PC-9 (cell line): ENCODE results near the gene INSYN1. TPM values are rescaled to one million over a fixed set of nuclear protein-coding genes. Genes with fewer than 3 reads are reported as not detected.

ENCODE experiments used
- BruUV-seq: library from RNA; stranded (reverse); fragments of 400-500 nt; replicated peaks from 2 replicates; lab custom pipeline; 2021; lab: Mats Ljungman, UMichigan
- CTCF ChIA-PET: fragments of 300-600 bp; sonication (Branson Sonifier 250); formaldehyde crosslinking; loops from one replicate; lab custom pipeline; 2022; ENCODE audit warnings: antibody characterized with exemption; lab: Charles Lee
- POLR2A ChIA-PET: fragments of 300-600 bp; sonication (Branson Sonifier 250); formaldehyde crosslinking; loops from one replicate; lab custom pipeline; 2022; ENCODE audit warnings: antibody characterized with exemption; ENCODE audit not compliant: unreplicated experiment; lab: Charles Lee
- DNase-seq, 2 experiments: peaks; one replicate each; pipeline versions ENCODE4 v3.0.0 to v3.0.0-alpha.2; 2015 to 2022; ENCODE audit warnings: mixed read lengths in 1 of 2
- H2AFZ ChIP-seq: fragments of 200-600 bp; sonication (generic); 2 replicates; pipeline ENCODE4 v1.8.1; 2017; ENCODE audit warnings: antibody characterized with exemption
- H3F3A ChIP-seq: fragments of 200-600 bp; sonication (generic); 2 replicates; pipeline ENCODE4 v1.8.1; 2017; ENCODE audit warnings: antibody characterized with exemption, mild to moderate bottlenecking, low read depth; ENCODE audit not compliant: insufficient read depth
- H3K27ac ChIP-seq: fragments of 200-600 bp; sonication (generic); 2 replicates; pipeline ENCODE4 v1.6.1; 2016; ENCODE audit warnings: mixed run types
- H3K27me3 ChIP-seq: fragments of 200-600 bp; sonication (generic); 2 replicates; pipeline ENCODE4 v1.6.1; 2016; ENCODE audit warnings: low read depth, mixed run types; ENCODE audit not compliant: insufficient read depth
- H3K36me3 ChIP-seq: fragments of 200-600 bp; sonication (generic); 2 replicates; pipeline ENCODE4 v1.6.1; 2016; ENCODE audit warnings: low read depth, mixed run types
- H3K4me1 ChIP-seq: fragments of 200-600 bp; sonication (generic); replicated peaks from 2 replicates; pipeline ENCODE4 v1.6.1; 2016; ENCODE audit warnings: mixed run types; ENCODE audit not compliant: insufficient read depth
- H3K4me2 ChIP-seq: fragments of 200-600 bp; sonication (generic); 2 replicates; pipeline ENCODE4 v1.6.1; 2017; ENCODE audit warnings: mixed run types
- H3K4me3 ChIP-seq: fragments of 200-600 bp; sonication (generic); 2 replicates; pipeline ENCODE4 v1.6.1; 2016; ENCODE audit warnings: mixed run types
- H3K79me2 ChIP-seq: fragments of 200-600 bp; sonication (generic); 2 replicates; pipeline ENCODE4 v1.6.1; 2017; ENCODE audit warnings: low read depth, mixed run types
- H3K9me2 ChIP-seq: fragments of 200-600 bp; sonication (generic); 2 replicates; pipeline ENCODE4 v1.8.1; 2017; ENCODE audit warnings: mild to moderate bottlenecking; ENCODE audit not compliant: insufficient read depth
- H3K9me3 ChIP-seq: fragments of 200-600 bp; sonication (generic); 2 replicates; pipeline ENCODE4 v1.8.1; 2016; ENCODE audit warnings: low read depth; ENCODE audit not compliant: insufficient read depth
- H4K20me1 ChIP-seq: fragments of 200-600 bp; sonication (generic); 2 replicates; pipeline ENCODE4 v1.8.1; 2017; ENCODE audit not compliant: insufficient read depth
- CTCF ChIP-seq: fragments of 200-600 bp; sonication (generic); conservative IDR thresholded peaks from 2 replicates; pipeline ENCODE4 v1.6.1; 2017; ENCODE audit warnings: mixed run types, antibody characterized with exemption, mild to moderate bottlenecking, moderate library complexity
- EZH2 ChIP-seq: fragments of 200-600 bp; sonication (generic); IDR thresholded peaks from 2 replicates; pipeline ENCODE4 v1.8.0; 2017; ENCODE audit warnings: antibody characterized with exemption, low read depth
- intact Hi-C: fragments of 100-400 bp; cut with micrococcal nuclease; formaldehyde crosslinking; loops from one replicate; pipeline ENCODE4 v1.10.0; 2022; ENCODE audit not compliant: unreplicated experiment
- total RNA-seq: library from RNA; stranded (reverse); gene quantifications from 2 replicates; pipeline ENCODE4 v1.2.3, GENCODE V29; 2021

Gene INSYN1
- total RNA-seq, 1 experiment from 2014 or later, result not detected

- Histone ChIP-seq H4K20me1 (no peaks in the 10 kb centered on the region), H3K9me3 (no peaks in the 10 kb centered on the region), H3K4me3 (no peak overlapping the region), H3K27me3 (peaks cover 31% of the 10 kb centered on the region; the same call in 1 of the 2 replicates), H3K79me2 (no peaks in the 10 kb centered on the region), H3K4me1 (no peaks in the 10 kb centered on the region), H3K4me2 (no peak overlapping the region), H3K9me2 (no peaks in the 10 kb centered on the region), H3K27ac (no peak overlapping the region), H3K36me3 (no peaks in the 10 kb centered on the region), H3F3A (no peaks in the 10 kb centered on the region), H2AFZ (no peak overlapping the region)
- BruUV-seq, result no TSS peak
- intact Hi-C loops, result no loop called here
- DNase-seq, result no peak
- ChIA-PET POLR2A (no interaction called here), CTCF (interaction anchor here (0.6 kb wide), 2 partner anchors 46 to 1120 kb away, joined by 5 to 9 read pairs; no protein-coding TSS in a partner anchor)
- no peak for TF ChIP-seq EZH2
- TF ChIP-seq CTCF, result no peak
These were observed 39.3 kb upstream of the INSYN1 start for GRCh38 chr15:73792415-73792814.

DNA sequence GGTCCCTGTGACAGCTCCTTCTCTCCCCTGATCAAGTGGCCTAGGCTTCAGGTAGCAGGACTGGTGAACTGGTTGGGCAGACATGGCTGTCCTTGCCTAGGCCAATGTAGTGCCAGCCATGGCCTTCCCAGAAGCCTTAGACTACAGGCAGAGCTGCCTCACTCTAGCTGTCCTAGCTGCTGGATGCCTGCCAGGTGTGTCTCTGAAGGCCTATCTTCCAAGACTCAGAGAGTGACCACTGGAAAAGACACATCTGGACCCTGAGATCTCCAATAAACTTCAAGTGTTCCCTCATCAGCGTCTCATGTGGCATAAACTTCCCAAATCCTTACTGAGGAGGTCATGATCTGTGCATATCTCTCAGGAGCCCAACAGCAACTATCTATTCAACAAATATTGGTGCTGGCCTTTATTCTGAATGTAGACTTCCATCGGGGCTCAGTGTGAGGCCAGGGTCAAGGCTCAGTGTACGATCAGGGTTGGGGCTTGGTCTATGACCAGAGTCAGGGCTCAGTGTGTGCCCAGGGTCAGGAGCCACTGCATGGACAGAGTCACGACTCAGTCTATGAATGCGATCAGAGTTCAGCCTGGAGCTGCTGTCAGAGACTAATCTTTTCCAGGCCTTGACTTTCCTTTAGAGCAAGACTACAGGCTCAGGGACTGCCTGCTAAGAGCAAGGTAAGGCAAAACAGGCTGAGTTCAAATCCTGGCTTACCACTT, 36.5 kb upstream of the INSYN1 start:
- TF ChIP-seq EZH2 (no peak), CTCF (no peak)
- H3K9me3 ChIP-seq, result no peaks in the 10 kb centered on the region
- H3K4me1 ChIP-seq, result no peaks in the 10 kb centered on the region
- intact Hi-C loops, result no loop called here
- H3F3A ChIP-seq, result no peaks in the 10 kb centered on the region
- H3K4me3 ChIP-seq, result no peak overlapping the region
- ChIA-PET POLR2A (no interaction called here), CTCF (no interaction called here)
- no peaks in the 10 kb centered on the region for H3K9me2 ChIP-seq
- H2AFZ ChIP-seq, result no peak overlapping the region
- H3K27me3 ChIP-seq, result peaks cover 33% of the 10 kb centered on the region; the same call in 1 of the 2 replicates
- H3K27ac ChIP-seq, result no peak overlapping the region
- H4K20me1 ChIP-seq, result no peaks in the 10 kb centered on the region
- no peak for DNase-seq
- H3K36me3 ChIP-seq, result no peaks in the 10 kb centered on the region
- no TSS peak for BruUV-seq
- no peaks in the 10 kb centered on the region for H3K79me2 ChIP-seq
- no peak overlapping the region for H3K4me2 ChIP-seq

DNA sequence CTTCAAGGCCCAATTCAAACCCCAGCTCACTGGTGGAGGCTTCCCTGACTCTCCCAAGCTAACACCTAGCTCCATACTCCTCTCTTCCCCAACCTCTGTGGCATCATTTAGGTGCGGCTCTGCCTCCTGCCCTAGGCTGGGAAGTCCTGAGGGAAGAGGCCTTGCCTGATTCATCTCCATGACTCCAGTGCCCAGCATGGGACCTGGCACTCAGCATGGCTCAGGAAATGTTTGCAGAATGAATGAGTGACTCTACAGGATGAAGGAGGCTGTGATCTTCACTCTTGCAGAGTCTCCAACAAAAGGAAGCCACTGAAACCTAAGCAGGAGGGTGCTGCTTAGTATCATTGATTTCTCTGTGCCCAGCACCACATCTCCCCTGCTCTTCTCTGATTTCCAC, 34.5 kb upstream of the INSYN1 start:
- POLR2A ChIA-PET, result no interaction called here
- no TSS peak for BruUV-seq
- no peaks in the 10 kb centered on the region for H3F3A ChIP-seq
- H3K4me1 ChIP-seq, result no peaks in the 10 kb centered on the region
- H2AFZ ChIP-seq, result no peak overlapping the region
- H4K20me1 ChIP-seq, result no peaks in the 10 kb centered on the region
- CTCF ChIA-PET, result no interaction called here
- H3K9me3 ChIP-seq, result no peaks in the 10 kb centered on the region
- no peak overlapping the region for H3K4me3 ChIP-seq
- peaks cover 32% of the 10 kb centered on the region; the same call in 1 of the 2 replicates for H3K27me3 ChIP-seq
- H3K79me2 ChIP-seq, result no peaks in the 10 kb centered on the region
- H3K27ac ChIP-seq, result no peak overlapping the region
- no peak overlapping the region for H3K4me2 ChIP-seq
- no peak for DNase-seq
- TF ChIP-seq CTCF (no peak), EZH2 (no peak)
- H3K36me3 ChIP-seq, result no peaks in the 10 kb centered on the region
- intact Hi-C loops, result no loop called here
- H3K9me2 ChIP-seq, result no peaks in the 10 kb centered on the region
